Mammary epithelial cell (primary cell): ENCODE data around the gene ASCL1.

Source experiments
- CTCF ChIP-seq, 2 donors: IDR thresholded peaks in 1 of 2; conservative IDR thresholded peaks in 1 of 2; 2 replicates each; pipeline ENCODE4 v1.5.1; 2011 to 2012; ENCODE audit warnings: inconsistent platforms in 2 of 2, low read length in 2 of 2, mild to moderate bottlenecking in 2 of 2, control low read depth in 1 of 2, low read depth in 1 of 2; ENCODE audit not compliant: insufficient read depth in 1 of 2; ENCODE audit errors: extremely low read depth in 1 of 2
- EZH2 ChIP-seq: IDR thresholded peaks from 2 replicates; pipeline ENCODE4 v1.6.1; 2012; ENCODE audit warnings: low read length, inconsistent platforms, borderline replicate concordance

GRCh38 chr12:102971227-102971626 is 13.8 kb downstream of the ASCL1 start:
- TF ChIP-seq CTCF (conservative IDR thresholded peaks at IDR 0.05 in 1 of 2, IDR thresholded peaks at IDR 0.05 in 1 of 2; ENCODE audit: extremely low read depth in 1 of 2, insufficient read depth in 1 of 2, low read depth in 1 of 2, low read length in 2 of 2) (no peak), EZH2 (no peak)
